GM13976 (cell line): ENCODE data around the gene SORBS1.

Source experiments
- DNase-seq: peaks from one replicate; pipeline ENCODE4 v3.0.0; 2012; ENCODE audit warnings: low spot score
- CTCF ChIP-seq: IDR thresholded peaks from 2 replicates; pipeline ENCODE4 v1.5.1; 2012; ENCODE audit warnings: borderline replicate concordance, mild to moderate bottlenecking; ENCODE audit not compliant: insufficient read depth; ENCODE audit errors: extremely low read depth, missing control alignments, control extremely low read depth
- in situ Hi-C: fragments of 300-500 bp; cut with MboI; formaldehyde crosslinking; loops from one replicate; pipeline ENCODE4 v1.12.0; 2022; ENCODE audit warnings: low sequenced_read_pairs, mixed read lengths, inconsistent platforms; ENCODE audit not compliant: unreplicated experiment

The SORBS1 gene

GRCh38 chr10:95516774-95517373, 44.3 kb downstream of the SORBS1 start:
- DNase-seq = no peak
- in situ Hi-C loops = no loop called here
- TF ChIP-seq CTCF = no peak

- in situ Hi-C loops = no loop called here
- no peak for TF ChIP-seq CTCF
- DNase-seq = no peak
Observed at GRCh38 chr10:95513941-95514392, 47.2 kb downstream of the SORBS1 start.

GRCh38 chr10:95513008-95513589, 48.1 kb downstream of the SORBS1 start:
- DNase-seq = no peak
- in situ Hi-C loops = no loop called here

GRCh38 chr10:95511314-95511713, 49.9 kb downstream of the SORBS1 start:
- in situ Hi-C loops = no loop called here
- no peak for TF ChIP-seq CTCF
- no peak for DNase-seq

More at GRCh38 chr10:95513008-95513589, 48.1 kb downstream of the SORBS1 start:
- TF ChIP-seq CTCF = no peak

GRCh38 chr10:95509251-95509650, 51.9 kb downstream of the SORBS1 start:
- no peak for TF ChIP-seq CTCF
- DNase-seq = no peak
- in situ Hi-C loops = no loop called here

GRCh38 chr10:95508730-95509129, 52.4 kb downstream of the SORBS1 start:
- TF ChIP-seq CTCF = no peak
- in situ Hi-C loops = no loop called here
- DNase-seq = no peak
